Heart left ventricle (tissue), 13 donors: ENCODE measurements around the gene CERS1.

Source experiments
- POLR2A ChIP-seq, 2 donors: fragments of 450-650 bp; IDR thresholded peaks; one replicate each; pipeline ENCODE4 v1.6.1; 2017; ENCODE audit warnings: antibody characterized with exemption in 2 of 2, mild to moderate bottlenecking in 2 of 2, moderate library complexity in 2 of 2
- TF ChIP-seq, protein P1 (sequence below), 12 donors: fragments of 200-600 bp; sonication (generic) in 4 of 12; IDR thresholded peaks; one replicate each; pipeline versions ENCODE4 v1.5.0 to v1.8.0; 2018 to 2022; ENCODE audit warnings: antibody characterized with exemption in 12 of 12, mild to moderate bottlenecking in 5 of 12
- donor health status: ischemic (EF 13 %, LVEDD 7.1; RV severe dilation, severe dysfunction).
- donor health status: DM: no; HTN: yes; CAD: no.
- donor health status: DM: no; HTN: no; CAD: no.
- donor health status: ischemic (EF 25% LVEDD 6.9; RV normal size, moderate dysfunction).
- donor health status: ischemic (EF 25% LVEDD 5.7; RV mildly dilated, moderate dysfunction).
- donor health status: ischemic (EF 35%, LVEDD 5.7; RV mildly dilated, moderate dysfunction).
- donor health status: nonischemic (EF 11% LVEDD 7.7; RV severe dilation, severe dysfunction).
- donor health status: DM: yes; HTN: yes; CAD: no.
- donor health status: PGD.
- donor health status: ischemic (EF 29% LVEDD 5.4; RV normal size, mild dysfunction).
- donor health status: nonischemic (EF 23%, LVEDD 6.1; RV moderate dilation, normal function).

DNA sequence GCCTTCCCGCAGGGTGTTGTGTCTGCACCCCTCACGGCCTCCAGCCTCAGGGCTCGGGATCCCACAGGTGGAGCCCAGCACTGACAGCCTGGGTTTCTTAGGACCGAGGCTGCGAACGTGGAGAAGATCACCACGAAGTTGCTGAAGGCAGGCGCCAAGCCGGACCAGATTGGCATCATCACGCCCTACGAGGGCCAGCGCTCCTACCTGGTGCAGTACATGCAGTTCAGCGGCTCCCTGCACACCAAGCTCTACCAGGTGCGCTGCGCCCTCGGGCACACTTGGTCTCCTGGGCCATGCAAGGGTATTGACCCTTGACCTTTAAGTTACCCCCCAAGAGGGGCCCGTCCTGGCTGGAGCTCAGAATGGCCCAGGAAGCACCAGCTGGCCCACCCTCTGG, 35.2 kb downstream of the CERS1 start:
- TF ChIP-seq, protein P1, sequence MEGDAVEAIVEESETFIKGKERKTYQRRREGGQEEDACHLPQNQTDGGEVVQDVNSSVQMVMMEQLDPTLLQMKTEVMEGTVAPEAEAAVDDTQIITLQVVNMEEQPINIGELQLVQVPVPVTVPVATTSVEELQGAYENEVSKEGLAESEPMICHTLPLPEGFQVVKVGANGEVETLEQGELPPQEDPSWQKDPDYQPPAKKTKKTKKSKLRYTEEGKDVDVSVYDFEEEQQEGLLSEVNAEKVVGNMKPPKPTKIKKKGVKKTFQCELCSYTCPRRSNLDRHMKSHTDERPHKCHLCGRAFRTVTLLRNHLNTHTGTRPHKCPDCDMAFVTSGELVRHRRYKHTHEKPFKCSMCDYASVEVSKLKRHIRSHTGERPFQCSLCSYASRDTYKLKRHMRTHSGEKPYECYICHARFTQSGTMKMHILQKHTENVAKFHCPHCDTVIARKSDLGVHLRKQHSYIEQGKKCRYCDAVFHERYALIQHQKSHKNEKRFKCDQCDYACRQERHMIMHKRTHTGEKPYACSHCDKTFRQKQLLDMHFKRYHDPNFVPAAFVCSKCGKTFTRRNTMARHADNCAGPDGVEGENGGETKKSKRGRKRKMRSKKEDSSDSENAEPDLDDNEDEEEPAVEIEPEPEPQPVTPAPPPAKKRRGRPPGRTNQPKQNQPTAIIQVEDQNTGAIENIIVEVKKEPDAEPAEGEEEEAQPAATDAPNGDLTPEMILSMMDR (IDR thresholded peaks at IDR 0.05), result no peak
- no peak for TF ChIP-seq POLR2A (IDR thresholded peaks at IDR 0.05)
